ENCODE measurements around the gene SIRPA.

Gene SIRPA

GRCh38 chr20:1979106-1979778 is 84.0 kb downstream of the SIRPA start:
- no peaks in the 10 kb centered on the region for H3K36me3 ChIP-seq
- H3K27ac ChIP-seq: no peak overlapping the region
- no peak overlapping the region for H3K4me3 ChIP-seq (ENCODE audit: low read depth, low read length)
- H3K27me3 ChIP-seq (ENCODE audit: insufficient read depth, low read depth, severe bottlenecking): no peaks in the 10 kb centered on the region
- H3K9me3 ChIP-seq (ENCODE audit: severe bottlenecking): no peaks in the 10 kb centered on the region
- no peak for DNase-seq
- no peak for TF ChIP-seq CTCF (IDR thresholded peaks at IDR 0.05; ENCODE audit: low read depth, low read length)

GRCh38 chr20:1982686-1983085 is 87.5 kb downstream of the SIRPA start:
- Histone ChIP-seq H3K27me3 (ENCODE audit: insufficient read depth, low read depth, severe bottlenecking) (no peaks in the 10 kb centered on the region), H3K36me3 (no peaks in the 10 kb centered on the region), H3K9me3 (ENCODE audit: severe bottlenecking) (no peaks in the 10 kb centered on the region), H3K4me3 (ENCODE audit: low read depth, low read length) (no peak overlapping the region), H3K27ac (no peak overlapping the region)
- no peak for TF ChIP-seq CTCF (IDR thresholded peaks at IDR 0.05; ENCODE audit: low read depth, low read length)
- DNase-seq: no peak

- H3K9me3 ChIP-seq (ENCODE audit: severe bottlenecking): no peaks in the 10 kb centered on the region
- H3K36me3 ChIP-seq: no peaks in the 10 kb centered on the region
- no peak for TF ChIP-seq CTCF (IDR thresholded peaks at IDR 0.05; ENCODE audit: low read depth, low read length)
- no peaks in the 10 kb centered on the region for H3K27me3 ChIP-seq (ENCODE audit: insufficient read depth, low read depth, severe bottlenecking)
- no peak overlapping the region for H3K4me3 ChIP-seq (ENCODE audit: low read depth, low read length)
- no peak overlapping the region for H3K27ac ChIP-seq
- DNase-seq: no peak
Measured at GRCh38 chr20:1983301-1983700, 88.1 kb downstream of the SIRPA start.

- no peak overlapping the region for H3K27ac ChIP-seq
- H3K36me3 ChIP-seq: no peaks in the 10 kb centered on the region
- H3K4me3 ChIP-seq (ENCODE audit: low read depth, low read length): no peak overlapping the region
- no peaks in the 10 kb centered on the region for H3K9me3 ChIP-seq (ENCODE audit: severe bottlenecking)
- no peak for DNase-seq
- no peaks in the 10 kb centered on the region for H3K27me3 ChIP-seq (ENCODE audit: insufficient read depth, low read depth, severe bottlenecking)
- TF ChIP-seq CTCF (IDR thresholded peaks at IDR 0.05; ENCODE audit: low read depth, low read length): no peak
Measured at GRCh38 chr20:1987826-1988225, 92.6 kb downstream of the SIRPA start.
